ENCODE data around the gene PIH1D1. TPM values are rescaled to one million over a fixed set of nuclear protein-coding genes. Genes with fewer than 3 reads are reported as not detected.

Gene PIH1D1
- total RNA-seq, 1 donor from 2014 or later, result 110 TPM

DNA sequence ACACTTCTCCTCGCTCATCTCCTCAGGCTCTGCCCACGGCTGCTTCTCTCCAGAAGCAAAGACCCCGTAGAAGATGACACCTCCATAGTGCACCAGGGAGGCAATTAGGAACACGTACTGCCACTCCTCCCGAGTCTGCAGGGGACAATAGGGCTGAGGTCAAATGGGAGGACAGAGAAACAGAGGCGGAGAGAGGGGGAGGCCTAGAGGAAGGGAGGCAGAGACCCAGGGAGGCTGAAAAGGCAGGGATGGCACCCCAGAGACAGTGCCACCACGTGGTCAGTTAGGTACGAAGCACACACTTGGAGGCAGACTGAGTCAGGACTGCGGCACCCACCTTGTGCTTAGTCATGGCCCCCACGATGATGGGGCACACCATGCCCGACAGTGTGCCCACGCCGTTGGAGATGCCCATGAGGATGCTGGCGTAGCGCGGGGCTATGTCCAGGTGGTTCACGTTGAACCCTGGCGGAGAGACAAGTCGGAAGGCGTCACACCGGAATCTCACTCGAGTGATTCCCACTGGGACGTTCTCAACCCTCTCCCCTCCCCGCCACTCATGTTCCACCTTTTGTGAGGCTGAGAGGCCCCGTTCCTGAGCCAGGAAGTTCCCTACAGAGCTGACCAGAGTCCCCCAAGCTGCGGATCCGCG lies 20.8 kb downstream of the PIH1D1 start:
- Mint-ChIP-seq H3K36me3 (ENCODE audit: low read depth) (no peaks in the 10 kb centered on the region), H3K27ac (ENCODE audit: unreplicated experiment) (no peak overlapping the region), H3K4me3 (no peak overlapping the region), H3K9me3 (no peaks in the 10 kb centered on the region), H3K27me3 (ENCODE audit: low read depth) (peaks cover 99% of the 10 kb centered on the region), H3K4me1 (peaks cover 21% of the 10 kb centered on the region)
- TF ChIP-seq, protein P1, sequence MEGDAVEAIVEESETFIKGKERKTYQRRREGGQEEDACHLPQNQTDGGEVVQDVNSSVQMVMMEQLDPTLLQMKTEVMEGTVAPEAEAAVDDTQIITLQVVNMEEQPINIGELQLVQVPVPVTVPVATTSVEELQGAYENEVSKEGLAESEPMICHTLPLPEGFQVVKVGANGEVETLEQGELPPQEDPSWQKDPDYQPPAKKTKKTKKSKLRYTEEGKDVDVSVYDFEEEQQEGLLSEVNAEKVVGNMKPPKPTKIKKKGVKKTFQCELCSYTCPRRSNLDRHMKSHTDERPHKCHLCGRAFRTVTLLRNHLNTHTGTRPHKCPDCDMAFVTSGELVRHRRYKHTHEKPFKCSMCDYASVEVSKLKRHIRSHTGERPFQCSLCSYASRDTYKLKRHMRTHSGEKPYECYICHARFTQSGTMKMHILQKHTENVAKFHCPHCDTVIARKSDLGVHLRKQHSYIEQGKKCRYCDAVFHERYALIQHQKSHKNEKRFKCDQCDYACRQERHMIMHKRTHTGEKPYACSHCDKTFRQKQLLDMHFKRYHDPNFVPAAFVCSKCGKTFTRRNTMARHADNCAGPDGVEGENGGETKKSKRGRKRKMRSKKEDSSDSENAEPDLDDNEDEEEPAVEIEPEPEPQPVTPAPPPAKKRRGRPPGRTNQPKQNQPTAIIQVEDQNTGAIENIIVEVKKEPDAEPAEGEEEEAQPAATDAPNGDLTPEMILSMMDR (conservative IDR thresholded peaks at IDR 0.05), result peak; percentile 34
- DNase-seq (ENCODE audit: low read depth, low spot score), result no peak

DNA sequence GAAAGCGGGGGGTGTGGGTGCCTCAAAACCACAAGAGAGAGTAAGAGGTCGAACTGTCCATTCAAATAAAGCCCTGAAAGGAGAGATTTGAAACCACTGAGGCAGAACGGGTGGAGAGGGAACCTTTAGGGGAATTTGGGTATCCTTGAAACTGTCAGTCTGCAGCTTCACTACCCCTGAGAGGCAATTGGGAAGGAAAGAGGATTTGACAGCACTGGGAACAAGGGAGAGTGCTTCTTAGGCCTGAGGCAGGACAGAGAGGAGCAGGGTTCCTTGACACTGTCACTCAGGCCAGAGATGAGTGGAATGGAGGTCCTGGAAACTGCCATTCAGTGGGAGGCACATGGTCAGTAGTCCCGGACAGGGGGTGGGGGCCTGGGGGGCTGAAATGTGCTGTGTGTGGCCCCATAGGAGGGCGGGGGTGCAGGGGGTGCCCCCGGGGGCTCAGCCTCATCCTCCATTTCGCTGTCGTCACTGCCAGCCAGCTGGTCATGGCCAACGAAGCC lies 21.4 kb downstream of the PIH1D1 start:
- Mint-ChIP-seq H3K27ac (ENCODE audit: unreplicated experiment) (no peak overlapping the region), H3K4me3 (no peak overlapping the region), H3K9me3 (no peaks in the 10 kb centered on the region), H3K4me1 (peaks cover 21% of the 10 kb centered on the region), H3K36me3 (ENCODE audit: low read depth) (no peaks in the 10 kb centered on the region), H3K27me3 (ENCODE audit: low read depth) (peaks cover 99% of the 10 kb centered on the region)
- TF ChIP-seq, protein P1 (conservative IDR thresholded peaks at IDR 0.05), result no peak
- no peak for DNase-seq (ENCODE audit: low read depth, low spot score)

DNA sequence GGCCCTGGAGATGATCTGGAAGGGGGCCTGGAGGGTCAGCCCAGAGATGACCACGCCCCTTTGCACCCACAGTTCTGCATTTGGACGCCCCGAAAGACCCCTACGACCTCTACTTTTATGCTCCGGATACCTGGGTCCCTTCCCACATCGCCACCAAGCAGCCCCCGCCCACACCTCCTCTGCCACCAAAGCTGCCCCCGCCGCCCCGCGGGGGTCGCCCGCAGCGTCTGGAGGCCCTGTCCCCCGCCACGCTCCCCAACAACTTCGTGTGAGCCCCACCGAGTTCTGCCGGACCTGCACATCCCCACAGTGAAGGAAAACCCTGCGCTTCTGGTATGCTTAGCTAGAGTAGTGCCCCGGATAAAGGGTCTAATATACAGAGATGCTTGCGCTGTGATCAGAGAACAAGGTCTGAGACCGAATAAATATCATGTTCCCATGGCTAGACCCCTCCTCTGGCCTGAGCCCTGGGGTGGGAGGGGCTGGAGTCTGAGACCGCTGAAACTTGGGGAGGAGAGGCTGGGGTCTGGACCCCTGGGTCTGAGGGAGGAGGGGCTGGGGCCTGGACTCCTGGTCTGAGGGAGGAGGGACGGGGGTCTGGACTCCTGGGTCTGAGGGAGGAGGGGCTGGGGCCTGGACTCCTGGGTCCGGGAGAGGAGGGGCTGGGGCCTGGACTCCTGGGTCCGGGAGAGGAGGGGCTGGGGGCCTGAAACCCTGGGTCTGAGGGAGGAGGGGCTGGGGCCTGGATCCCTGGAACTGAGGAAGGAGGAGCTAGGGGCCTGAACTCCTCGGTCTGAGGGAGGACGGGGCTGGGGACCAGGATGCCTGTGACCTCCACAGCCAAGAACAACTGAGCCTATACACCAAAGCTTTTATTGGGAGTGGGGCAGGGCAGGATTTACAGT lies 22.8 kb downstream of the PIH1D1 start:
- TF ChIP-seq, protein P1 (conservative IDR thresholded peaks at IDR 0.05), result no peak
- Mint-ChIP-seq H3K27ac (ENCODE audit: unreplicated experiment) (no peak overlapping the region), H3K4me1 (peaks cover 22% of the 10 kb centered on the region), H3K4me3 (no peak overlapping the region), H3K9me3 (no peaks in the 10 kb centered on the region), H3K27me3 (ENCODE audit: low read depth) (peaks cover 99% of the 10 kb centered on the region), H3K36me3 (ENCODE audit: low read depth) (no peaks in the 10 kb centered on the region)
- no peak for DNase-seq (ENCODE audit: low read depth, low spot score)

DNA sequence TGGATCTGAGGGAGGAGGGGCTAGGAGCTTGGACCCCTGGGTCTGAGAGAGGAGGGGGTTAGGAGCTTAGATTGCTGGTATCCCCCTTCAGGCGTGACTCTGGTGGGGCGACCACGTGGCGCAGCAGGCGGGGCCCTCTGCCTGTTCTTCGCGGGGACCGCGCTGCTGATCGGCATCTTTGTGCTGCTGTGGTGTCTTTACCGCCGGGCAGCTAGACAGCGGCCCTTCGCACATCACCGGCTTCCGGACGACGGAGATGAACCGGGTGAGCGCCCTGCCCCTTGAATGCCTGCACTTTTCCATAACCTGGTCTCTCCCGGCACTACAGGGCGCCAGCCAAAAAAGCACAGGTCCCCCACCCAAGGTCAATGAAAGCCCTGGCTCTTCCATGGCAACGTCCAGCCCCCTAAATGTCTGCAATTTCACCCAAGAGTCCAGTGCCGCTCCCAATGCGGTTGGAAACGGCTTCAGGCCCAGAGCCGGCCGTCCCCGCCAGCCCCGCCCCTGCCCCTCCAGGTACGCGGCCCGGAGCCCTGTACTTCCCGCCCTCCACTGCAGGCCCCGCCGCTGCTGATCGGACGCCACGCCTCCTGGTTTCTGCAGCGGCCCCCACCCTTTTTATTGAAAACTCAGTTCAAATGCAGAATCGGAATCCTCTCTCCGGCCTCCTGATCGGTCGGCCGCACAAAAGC lies 23.6 kb downstream of the PIH1D1 start:
- Mint-ChIP-seq H3K27ac (ENCODE audit: unreplicated experiment) (no peak overlapping the region), H3K4me1 (peaks cover 26% of the 10 kb centered on the region), H3K9me3 (no peaks in the 10 kb centered on the region), H3K27me3 (ENCODE audit: low read depth) (peaks cover 99% of the 10 kb centered on the region), H3K4me3 (peak overlapping the region; percentile 47), H3K36me3 (ENCODE audit: low read depth) (no peaks in the 10 kb centered on the region)
- DNase-seq (ENCODE audit: low read depth, low spot score), result no peak
- TF ChIP-seq, protein P1 (conservative IDR thresholded peaks at IDR 0.05), result no peak

DNA sequence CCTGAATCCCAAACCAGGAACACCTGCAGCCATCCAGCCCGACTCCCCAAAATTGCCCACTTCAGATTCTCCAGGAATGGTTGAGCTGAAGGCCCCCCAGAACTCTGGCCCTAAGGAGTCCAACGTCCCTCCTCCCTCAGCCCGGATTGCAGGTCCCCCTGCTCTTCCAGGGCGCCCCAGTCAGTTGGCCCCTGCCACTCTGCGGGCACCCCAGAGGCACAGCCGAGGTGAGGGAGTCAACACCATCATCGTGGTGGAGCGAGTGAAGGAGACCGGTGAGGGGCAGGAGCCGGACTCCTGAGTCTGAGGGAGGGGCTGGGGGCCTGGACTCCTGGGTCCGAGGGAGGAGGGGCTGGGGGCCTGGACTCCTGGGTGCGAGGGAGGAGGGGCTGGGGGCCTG lies 24.3 kb downstream of the PIH1D1 start:
- Mint-ChIP-seq H3K36me3 (ENCODE audit: low read depth) (no peaks in the 10 kb centered on the region), H3K27me3 (ENCODE audit: low read depth) (peaks cover 97% of the 10 kb centered on the region), H3K4me3 (no peak overlapping the region), H3K9me3 (no peaks in the 10 kb centered on the region), H3K27ac (ENCODE audit: unreplicated experiment) (no peak overlapping the region), H3K4me1 (peaks cover 30% of the 10 kb centered on the region)
- DNase-seq (ENCODE audit: low read depth, low spot score), result no peak
- TF ChIP-seq, protein P1 (conservative IDR thresholded peaks at IDR 0.05), result no peak
